H1 (cell line): Measurements from ENCODE around the gene MPPED2. TPM values are rescaled to one million over a fixed set of nuclear protein-coding genes. Genes with fewer than 3 reads are reported as not detected.

ENCODE experiments used
- CTCF ChIA-PET: fragments of 300-600 bp; sonication (Branson Sonifier 250); formaldehyde crosslinking; loops from one replicate; lab custom pipeline; 2021; ENCODE audit not compliant: partially characterized antibody; lab: Charles Lee
- POLR2A ChIA-PET: fragments of 300-600 bp; sonication (Branson Sonifier 250); formaldehyde crosslinking; loops from one replicate; lab custom pipeline; 2021; ENCODE audit warnings: inconsistent platforms; ENCODE audit not compliant: partially characterized antibody; lab: Charles Lee
- DNase-seq, 2 experiments: peaks; one replicate each; pipeline versions ENCODE4 v3.0.0 to v3.0.0-alpha.2; 2010 to 2022; ENCODE audit warnings: low spot score in 2 of 2, low read depth in 1 of 2, mixed read lengths in 1 of 2
- FAIRE-seq: peaks from 2 replicates; lab custom pipeline; 2011; peaks lifted over from hg19 to GRCh38; lab: Jason Lieb, UNC
- H2AFZ ChIP-seq: 2 replicates; pipeline ENCODE4 v1.8.1; 2012; ENCODE audit warnings: low read length, inconsistent platforms
- H2AK5ac ChIP-seq: 2 replicates; pipeline ENCODE4 v1.6.1; 2013; ENCODE audit warnings: low read depth, low read length
- H2BK120ac ChIP-seq: replicated peaks from 2 replicates; pipeline ENCODE3; 2013; ENCODE audit warnings: low read depth, low read length, inconsistent platforms
- H2BK12ac ChIP-seq: 2 replicates; pipeline ENCODE4 v1.6.1; 2013; ENCODE audit warnings: low read depth, low read length
- H2BK15ac ChIP-seq: 2 replicates; pipeline ENCODE4 v1.6.1; 2013; ENCODE audit warnings: low read length
- H2BK20ac ChIP-seq: 2 replicates; pipeline ENCODE4 v1.6.1; 2013; ENCODE audit warnings: low read length
- H2BK5ac ChIP-seq: 2 replicates; pipeline ENCODE4 v1.6.1; 2013; ENCODE audit warnings: low read depth, low read length
- H3K14ac ChIP-seq: 2 replicates; pipeline ENCODE4 v1.6.1; 2013; ENCODE audit warnings: inconsistent platforms; ENCODE audit not compliant: insufficient read length
- H3K18ac ChIP-seq: 2 replicates; pipeline ENCODE4 v1.6.1; 2013; ENCODE audit warnings: low read length; ENCODE audit errors: extremely low read depth
- H3K23ac ChIP-seq: 2 replicates; pipeline ENCODE4 v1.6.1; 2013; ENCODE audit warnings: inconsistent platforms; ENCODE audit not compliant: insufficient read length
- H3K23me2 ChIP-seq: 2 replicates; pipeline ENCODE4 v1.6.1; 2013; ENCODE audit warnings: low read depth, low read length
- H3K27ac ChIP-seq: 2 replicates; pipeline ENCODE4 v1.6.1; 2011; ENCODE audit warnings: low read depth, low read length, inconsistent platforms
- H3K27me3 ChIP-seq, 4 experiments: replicated peaks in 1 of 4; 1 replicate in 1 of 4; 2 replicates in 3 of 4; pipeline versions ENCODE4 v1.6.1 to v1.8.1; 2011 to 2013; ENCODE audit warnings: low read length in 3 of 4, mild to moderate bottlenecking in 3 of 4, inconsistent platforms in 2 of 4, mixed read lengths in 2 of 4, moderate library complexity in 1 of 4; ENCODE audit not compliant: control insufficient read depth in 3 of 4, insufficient read depth in 3 of 4; ENCODE audit errors: extremely low read depth in 1 of 4
- H3K36me3 ChIP-seq, 4 experiments: 2 replicates each; pipeline versions ENCODE4 v1.6.1 to v1.8.1; 2011 to 2013; ENCODE audit warnings: mild to moderate bottlenecking in 4 of 4, low read length in 3 of 4, moderate library complexity in 2 of 4, control low read depth in 1 of 4, inconsistent platforms in 1 of 4; ENCODE audit not compliant: insufficient read depth in 4 of 4, control insufficient read depth in 2 of 4
- H3K4ac ChIP-seq: replicated peaks from 2 replicates; pipeline ENCODE3; 2013; ENCODE audit warnings: low read length, low read depth, mixed read lengths, inconsistent platforms; ENCODE audit not compliant: insufficient read length
- H3K4me1 ChIP-seq, 4 experiments: replicated peaks in 1 of 4; 1 replicate in 1 of 4; 2 replicates in 3 of 4; pipeline versions ENCODE4 v1.6.1 to v1.8.1; 2011 to 2013; ENCODE audit warnings: low read length in 3 of 4, inconsistent platforms in 2 of 4, mixed read lengths in 1 of 4; ENCODE audit not compliant: insufficient read depth in 4 of 4, control insufficient read depth in 3 of 4
- H3K4me2 ChIP-seq, 2 experiments: 2 replicates each; pipeline versions ENCODE4 v1.6.1 to v1.8.1; 2011 to 2013; ENCODE audit warnings: low read depth in 2 of 2, low read length in 2 of 2, control low read depth in 1 of 2, inconsistent platforms in 1 of 2, mild to moderate bottlenecking in 1 of 2; ENCODE audit not compliant: insufficient read depth in 1 of 2
- H3K4me3 ChIP-seq, 4 experiments: fragments of 200-600, 300-600 bp in 1 of 4; sonication (generic), shearing (Covaris generic), sonication (Bioruptor Twin) in 1 of 4; 2 replicates each; pipeline versions ENCODE4 v1.5.1 to v1.8.1; 2011 to 2016; ENCODE audit warnings: low read length in 4 of 4, low read depth in 3 of 4, control low read depth in 2 of 4, inconsistent platforms in 2 of 4, mild to moderate bottlenecking in 2 of 4, mixed read lengths in 1 of 4, moderate library complexity in 1 of 4; ENCODE audit not compliant: insufficient read depth in 2 of 4; ENCODE audit errors: extremely low read depth in 1 of 4
- H3K56ac ChIP-seq: replicated peaks from 2 replicates; pipeline ENCODE3; 2013; ENCODE audit warnings: low read depth, mild to moderate bottlenecking, mixed read lengths, low read length, inconsistent platforms; ENCODE audit not compliant: insufficient read length
- H3K79me1 ChIP-seq: 2 replicates; pipeline ENCODE4 v1.6.1; 2013; ENCODE audit warnings: low read depth, low read length, control low read depth
- H3K79me2 ChIP-seq, 2 experiments: 2 replicates each; pipeline versions ENCODE4 v1.6.1 to v1.8.1; 2012 to 2013; ENCODE audit warnings: low read length in 2 of 2, mild to moderate bottlenecking in 2 of 2, inconsistent platforms in 1 of 2; ENCODE audit not compliant: insufficient read depth in 2 of 2, control insufficient read depth in 1 of 2
- H3K9ac ChIP-seq, 4 experiments: replicated peaks in 1 of 4; 1 replicate in 1 of 4; 2 replicates in 3 of 4; pipeline versions ENCODE4 v1.6.1 to v1.8.1; 2011 to 2013; ENCODE audit warnings: low read depth in 3 of 4, low read length in 3 of 4, control low read depth in 2 of 4, mild to moderate bottlenecking in 2 of 4, moderate library complexity in 2 of 4, inconsistent platforms in 1 of 4; ENCODE audit errors: extremely low read depth in 1 of 4
- H3K9me3 ChIP-seq, 2 experiments: 2 replicates each; pipeline versions ENCODE4 v1.6.1 to v1.8.1; 2012 to 2013; ENCODE audit warnings: mild to moderate bottlenecking in 2 of 2, moderate library complexity in 2 of 2, control low read depth in 1 of 2, inconsistent platforms in 1 of 2, low read depth in 1 of 2, low read length in 1 of 2, mixed read lengths in 1 of 2; ENCODE audit not compliant: insufficient read depth in 2 of 2
- H4K20me1 ChIP-seq, 2 experiments: replicated peaks in 1 of 2; 2 replicates each; pipeline versions ENCODE3 to v1.8.1; 2011 to 2013; ENCODE audit warnings: inconsistent platforms in 2 of 2, low read length in 2 of 2, mild to moderate bottlenecking in 1 of 2; ENCODE audit not compliant: insufficient read depth in 2 of 2, control insufficient read depth in 1 of 2
- H4K5ac ChIP-seq: 2 replicates; pipeline ENCODE4 v1.6.1; 2013; ENCODE audit warnings: low read length, low read depth, mixed read lengths, inconsistent platforms; ENCODE audit not compliant: insufficient read length
- H4K8ac ChIP-seq: 2 replicates; pipeline ENCODE4 v1.8.0; 2013; ENCODE audit warnings: mild to moderate bottlenecking, moderate library complexity, low read length, inconsistent platforms; ENCODE audit not compliant: insufficient read depth; ENCODE audit errors: extremely low read depth
- H4K91ac ChIP-seq: replicated peaks from 2 replicates; pipeline ENCODE3; 2013; ENCODE audit warnings: low read length, mixed read lengths, inconsistent platforms; ENCODE audit not compliant: insufficient read length
- ATF3 ChIP-seq: IDR thresholded peaks from 2 replicates; pipeline ENCODE4 v1.6.1; 2011; ENCODE audit warnings: low read depth, mild to moderate bottlenecking, low read length; ENCODE audit not compliant: insufficient read depth
- BACH1 ChIP-seq: IDR thresholded peaks from 2 replicates; pipeline ENCODE4 v1.6.1; 2012; ENCODE audit warnings: low read length, improper control_type of control experiment
- POU5F1 ChIP-seq: IDR thresholded peaks from 2 replicates; pipeline ENCODE4 v1.6.1; 2011; ENCODE audit warnings: low read depth, mild to moderate bottlenecking, low read length, moderate library complexity
- SIN3A ChIP-seq, 2 experiments: IDR thresholded peaks in 1 of 2; conservative IDR thresholded peaks in 1 of 2; 2 replicates each; pipeline ENCODE4 v1.6.1; 2011 to 2012; ENCODE audit warnings: low read length in 2 of 2, improper control_type of control experiment in 1 of 2, low read depth in 1 of 2, mild to moderate bottlenecking in 1 of 2
- SP4 ChIP-seq: IDR thresholded peaks from 2 replicates; pipeline ENCODE4 v1.6.1; 2012; ENCODE audit warnings: low read length, inconsistent platforms
- polyA plus RNA-seq, 7 experiments: library from polyadenylated mRNA; depleted of rRNA in 3 of 7; stranded (reverse) in 5 of 7; unstranded in 2 of 7; fragments of >200 nt in 5 of 7; fragments of 200-250 nt in 2 of 7; gene quantifications; 1 replicate in 5 of 7; 2 replicates in 1 of 7; 4 replicates in 1 of 7; pipeline versions ENCODE4 v1.2.1 to v1.2.3, GENCODE V29; 2011 to 2013; ENCODE audit warnings: missing spikeins in 2 of 7, mixed read lengths in 2 of 7
- total RNA-seq: library from RNA; stranded (reverse); fragmentation: NEBNext Ultra II Directional; extraction: Animal tissue kit (Norgen Biotek cat#: 25700); gene quantifications from 2 replicates; pipeline ENCODE4 v1.2.1, GENCODE V29; 2021

Gene MPPED2
- total and polyA plus RNA-seq, 2 of the 8 experiments (the other 6 are each of a cell fraction or from before 2014, with no cell fraction given) = 1.3 to 3.5 TPM

GRCh38 chr11:30381879-30382278, 204.3 kb downstream of the MPPED2 start (continued):
- no peak for TF ChIP-seq SIN3A (conservative IDR thresholded peaks at IDR 0.05 in 1 of 2, IDR thresholded peaks at IDR 0.05 in 1 of 2; ENCODE audit: low read depth in 1 of 2, low read length in 2 of 2)

GRCh38 chr11:30380846-30381245, 205.3 kb downstream of the MPPED2 start:
- no peak overlapping the region for H2AK5ac ChIP-seq
- H3K4me1 ChIP-seq = no peaks in the 10 kb centered on the region
- no peak for DNase-seq
- H4K91ac ChIP-seq = no peak overlapping the region
- no peak overlapping the region for H4K5ac ChIP-seq
- H3K4me3 ChIP-seq = no peak overlapping the region
- no peak overlapping the region for H2BK12ac ChIP-seq
- no peak overlapping the region for H3K18ac ChIP-seq
- POLR2A ChIA-PET = no interaction called here
- no peak for FAIRE-seq
- H3K4ac ChIP-seq = no peak overlapping the region
- no peak overlapping the region for H2AFZ ChIP-seq
- no peaks in the 10 kb centered on the region for H3K79me1 ChIP-seq
- H3K27ac ChIP-seq = no peak overlapping the region
- no peak overlapping the region for H2BK20ac ChIP-seq
- no peak overlapping the region for H3K9ac ChIP-seq
- peaks cover 0 to 2% of the 10 kb centered on the region in 2 experiments; a peak in 1 of 4 replicates for H3K79me2 ChIP-seq
- no peak overlapping the region for H2BK5ac ChIP-seq
- no peaks in the 10 kb centered on the region for H3K36me3 ChIP-seq
- no peaks in the 10 kb centered on the region for H4K20me1 ChIP-seq
- H2BK120ac ChIP-seq = no peak overlapping the region
- H3K27me3 ChIP-seq = no peaks in the 10 kb centered on the region
- H4K8ac ChIP-seq = no peak overlapping the region
- H2BK15ac ChIP-seq = no peak overlapping the region
- H3K23ac ChIP-seq = no peak overlapping the region
- H3K14ac ChIP-seq = no peak overlapping the region
- H3K56ac ChIP-seq = no peak overlapping the region
- H3K23me2 ChIP-seq = no peaks in the 10 kb centered on the region; the same call in 1 of the 2 replicates
- H3K4me2 ChIP-seq = no peak overlapping the region
- CTCF ChIA-PET = no interaction called here
- H3K9me3 ChIP-seq = no peaks in the 10 kb centered on the region
- TF ChIP-seq BACH1 (no peak), POU5F1 (no peak), SP4 (no peak), ATF3 (no peak)
